Measurements from ENCODE around the gene RACK1.

Gene RACK1

GRCh38 chr5:181189363-181189961 is 54.2 kb downstream of the RACK1 start:
- peaks cover 68% of the 10 kb centered on the region for H3K27me3 ChIP-seq
- H3K4me1 ChIP-seq (ENCODE audit: control insufficient read depth in 1 of 2, insufficient read depth in 1 of 2, low read depth in 1 of 2, low read length in 1 of 2): peaks cover 41 to 49% of the 10 kb centered on the region in 2 experiments
- H3K9me3 ChIP-seq: no peaks in the 10 kb centered on the region
- no peaks in the 10 kb centered on the region for H3K36me3 ChIP-seq
- TF ChIP-seq, protein P1, sequence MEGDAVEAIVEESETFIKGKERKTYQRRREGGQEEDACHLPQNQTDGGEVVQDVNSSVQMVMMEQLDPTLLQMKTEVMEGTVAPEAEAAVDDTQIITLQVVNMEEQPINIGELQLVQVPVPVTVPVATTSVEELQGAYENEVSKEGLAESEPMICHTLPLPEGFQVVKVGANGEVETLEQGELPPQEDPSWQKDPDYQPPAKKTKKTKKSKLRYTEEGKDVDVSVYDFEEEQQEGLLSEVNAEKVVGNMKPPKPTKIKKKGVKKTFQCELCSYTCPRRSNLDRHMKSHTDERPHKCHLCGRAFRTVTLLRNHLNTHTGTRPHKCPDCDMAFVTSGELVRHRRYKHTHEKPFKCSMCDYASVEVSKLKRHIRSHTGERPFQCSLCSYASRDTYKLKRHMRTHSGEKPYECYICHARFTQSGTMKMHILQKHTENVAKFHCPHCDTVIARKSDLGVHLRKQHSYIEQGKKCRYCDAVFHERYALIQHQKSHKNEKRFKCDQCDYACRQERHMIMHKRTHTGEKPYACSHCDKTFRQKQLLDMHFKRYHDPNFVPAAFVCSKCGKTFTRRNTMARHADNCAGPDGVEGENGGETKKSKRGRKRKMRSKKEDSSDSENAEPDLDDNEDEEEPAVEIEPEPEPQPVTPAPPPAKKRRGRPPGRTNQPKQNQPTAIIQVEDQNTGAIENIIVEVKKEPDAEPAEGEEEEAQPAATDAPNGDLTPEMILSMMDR (IDR thresholded peaks at IDR 0.05): no peak
- peak overlapping the region; percentile 84 for H3K27ac ChIP-seq
- peak overlapping the region; percentile 77 to 86 for H3K4me3 ChIP-seq (ENCODE audit: low read depth in 1 of 2, low read length in 1 of 2)

GRCh38 chr5:181188700-181189362 is 54.9 kb downstream of the RACK1 start:
- no peaks in the 10 kb centered on the region for H3K9me3 ChIP-seq
- TF ChIP-seq, protein P1 (IDR thresholded peaks at IDR 0.05): no peak
- H3K4me3 ChIP-seq (ENCODE audit: low read depth in 1 of 2, low read length in 1 of 2): peak overlapping the region; percentile 77 to 86
- peaks cover 47 to 55% of the 10 kb centered on the region in 2 experiments for H3K4me1 ChIP-seq (ENCODE audit: control insufficient read depth in 1 of 2, insufficient read depth in 1 of 2, low read depth in 1 of 2, low read length in 1 of 2)
- no peaks in the 10 kb centered on the region for H3K36me3 ChIP-seq
- peaks cover 74% of the 10 kb centered on the region for H3K27me3 ChIP-seq
- peak overlapping the region; percentile 31 for H3K27ac ChIP-seq

GRCh38 chr5:181187500-181188213 is 56.0 kb downstream of the RACK1 start:
- Histone ChIP-seq H3K27me3 (peaks cover 83% of the 10 kb centered on the region), H3K9me3 (no peaks in the 10 kb centered on the region), H3K4me3 (ENCODE audit: low read depth in 1 of 2, low read length in 1 of 2) (peak overlapping the region in 1 of 2 experiments; percentile 86), H3K27ac (no peak overlapping the region), H3K36me3 (no peaks in the 10 kb centered on the region), H3K4me1 (ENCODE audit: control insufficient read depth in 1 of 2, insufficient read depth in 1 of 2, low read depth in 1 of 2, low read length in 1 of 2) (peaks cover 51 to 56% of the 10 kb centered on the region in 2 experiments)
- TF ChIP-seq, protein P1 (IDR thresholded peaks at IDR 0.05): no peak

- H3K4me3 ChIP-seq (ENCODE audit: low read depth in 1 of 2, low read length in 1 of 2): no peak overlapping the region
- H3K9me3 ChIP-seq: no peaks in the 10 kb centered on the region
- peaks cover 89% of the 10 kb centered on the region for H3K27me3 ChIP-seq
- no peak overlapping the region for H3K27ac ChIP-seq
- peaks cover 48 to 50% of the 10 kb centered on the region in 2 experiments for H3K4me1 ChIP-seq (ENCODE audit: control insufficient read depth in 1 of 2, insufficient read depth in 1 of 2, low read depth in 1 of 2, low read length in 1 of 2)
- H3K36me3 ChIP-seq: no peaks in the 10 kb centered on the region
- TF ChIP-seq, protein P1 (IDR thresholded peaks at IDR 0.05): no peak
Observed at GRCh38 chr5:181186986-181187499, 56.7 kb downstream of the RACK1 start.
